ENCODE data around the gene BMP8B.

DNA sequence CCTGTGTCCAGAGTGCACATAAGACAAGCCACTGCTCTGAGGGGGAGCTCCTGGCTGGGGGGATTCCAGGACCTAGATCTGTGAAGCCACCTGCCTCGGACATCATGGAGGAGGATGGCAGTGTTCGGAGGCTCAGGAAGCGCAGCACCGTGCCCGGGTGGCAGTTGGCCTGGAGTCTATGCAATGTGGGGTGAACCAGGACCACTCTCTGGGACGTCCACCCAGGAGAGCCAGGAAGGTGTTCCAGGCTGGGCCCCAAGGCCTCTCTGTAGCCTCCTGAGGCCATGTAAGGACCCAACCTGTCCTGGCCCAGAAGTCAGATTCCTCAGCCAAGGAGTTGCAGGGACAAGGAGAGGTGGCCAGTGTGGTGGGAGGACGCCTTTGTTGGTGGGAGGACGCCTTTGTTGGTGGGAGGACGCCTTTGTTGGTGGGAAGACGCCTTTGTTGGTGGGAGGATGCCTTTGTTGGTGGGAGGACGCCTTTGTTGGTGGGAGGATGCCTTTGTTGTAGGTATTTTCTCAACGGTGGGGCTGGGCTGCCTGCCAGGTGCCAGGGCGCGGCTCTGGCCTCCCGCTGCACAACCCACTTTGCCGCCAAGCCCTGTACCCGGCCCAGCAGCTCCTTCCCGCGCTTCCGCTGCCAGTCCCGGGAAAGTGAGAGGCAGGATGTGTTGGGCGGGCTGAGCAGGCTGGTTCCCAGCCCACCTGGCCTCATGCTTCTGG, 30.6 kb upstream of the BMP8B start:
- TF ChIP-seq, protein P1, sequence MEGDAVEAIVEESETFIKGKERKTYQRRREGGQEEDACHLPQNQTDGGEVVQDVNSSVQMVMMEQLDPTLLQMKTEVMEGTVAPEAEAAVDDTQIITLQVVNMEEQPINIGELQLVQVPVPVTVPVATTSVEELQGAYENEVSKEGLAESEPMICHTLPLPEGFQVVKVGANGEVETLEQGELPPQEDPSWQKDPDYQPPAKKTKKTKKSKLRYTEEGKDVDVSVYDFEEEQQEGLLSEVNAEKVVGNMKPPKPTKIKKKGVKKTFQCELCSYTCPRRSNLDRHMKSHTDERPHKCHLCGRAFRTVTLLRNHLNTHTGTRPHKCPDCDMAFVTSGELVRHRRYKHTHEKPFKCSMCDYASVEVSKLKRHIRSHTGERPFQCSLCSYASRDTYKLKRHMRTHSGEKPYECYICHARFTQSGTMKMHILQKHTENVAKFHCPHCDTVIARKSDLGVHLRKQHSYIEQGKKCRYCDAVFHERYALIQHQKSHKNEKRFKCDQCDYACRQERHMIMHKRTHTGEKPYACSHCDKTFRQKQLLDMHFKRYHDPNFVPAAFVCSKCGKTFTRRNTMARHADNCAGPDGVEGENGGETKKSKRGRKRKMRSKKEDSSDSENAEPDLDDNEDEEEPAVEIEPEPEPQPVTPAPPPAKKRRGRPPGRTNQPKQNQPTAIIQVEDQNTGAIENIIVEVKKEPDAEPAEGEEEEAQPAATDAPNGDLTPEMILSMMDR (IDR thresholded peaks at IDR 0.05): no peak
- TF ChIP-seq POLR2A (IDR thresholded peaks at IDR 0.05): no peak
